HG02884 (cell line): Measurements from ENCODE around the gene ESR1.
"Not testable (repeated sequence)": the region's sequence is repeated elsewhere in the genome, so short reads cannot be mapped to it uniquely, and the experiment has no call there.

ENCODE experiments used
- ATAC-seq: cut with Tn5 transposase; IDR thresholded peaks from one replicate; pipeline ENCODE4 v1.9.1; 2021; ENCODE audit warnings: mild to moderate bottlenecking, moderate library complexity; ENCODE audit not compliant: unreplicated experiment

Gene ESR1

GRCh38 chr6:151885234-151885633 is 77.8 kb downstream of the ESR1 start:
- no peak for ATAC-seq

GRCh38 chr6:151891524-151891923 is 84.0 kb downstream of the ESR1 start:
- ATAC-seq = no peak

GRCh38 chr6:151894426-151894825 is 86.9 kb downstream of the ESR1 start:
- not testable (repeated sequence) for ATAC-seq

- not testable (repeated sequence) for ATAC-seq
These were observed 91.7 kb downstream of the ESR1 start for GRCh38 chr6:151899221-151899620.

GRCh38 chr6:151899796-151900195 is 92.3 kb downstream of the ESR1 start:
- not testable (repeated sequence) for ATAC-seq

GRCh38 chr6:151900256-151900655 is 92.8 kb downstream of the ESR1 start:
- no peak for ATAC-seq

GRCh38 chr6:151901009-151901411 is 93.5 kb downstream of the ESR1 start:
- no peak for ATAC-seq

- ATAC-seq = no peak
These were observed 97.1 kb downstream of the ESR1 start for GRCh38 chr6:151904631-151905030.

GRCh38 chr6:151905072-151905471 is 97.6 kb downstream of the ESR1 start:
- no peak for ATAC-seq

- no peak for ATAC-seq
These were observed 98.4 kb downstream of the ESR1 start for GRCh38 chr6:151905854-151906253.

GRCh38 chr6:151911401-151911800 is 103.9 kb downstream of the ESR1 start:
- ATAC-seq = no peak

- no peak for ATAC-seq
These were observed 107.0 kb downstream of the ESR1 start for GRCh38 chr6:151914484-151914883.

- no peak for ATAC-seq
These were observed 108.6 kb downstream of the ESR1 start for GRCh38 chr6:151916075-151916474.

- no peak for ATAC-seq
These were observed 109.2 kb downstream of the ESR1 start for GRCh38 chr6:151916680-151917164.

- ATAC-seq = no peak
These were observed 110.2 kb downstream of the ESR1 start for GRCh38 chr6:151917531-151918329.

- no peak for ATAC-seq
These were observed 132.8 kb downstream of the ESR1 start for GRCh38 chr6:151940307-151940706.

- no peak for ATAC-seq
These were observed 140.7 kb downstream of the ESR1 start for GRCh38 chr6:151948002-151948743.

GRCh38 chr6:151958332-151958731 is 150.8 kb downstream of the ESR1 start:
- ATAC-seq = no peak

GRCh38 chr6:151959086-151959485 is 151.6 kb downstream of the ESR1 start:
- no peak for ATAC-seq

GRCh38 chr6:151961809-151962208 is 154.3 kb downstream of the ESR1 start:
- ATAC-seq = no peak

- no peak for ATAC-seq
These were observed 154.9 kb downstream of the ESR1 start for GRCh38 chr6:151962246-151962846.

- no peak for ATAC-seq
These were observed 155.5 kb downstream of the ESR1 start for GRCh38 chr6:151963001-151963400.
